ENCODE results near the gene NLRC5.
"Not testable (repeated sequence)": the region's sequence is repeated elsewhere in the genome, so short reads cannot be mapped to it uniquely, and the experiment has no call there.

NLRC5 gene

DNA sequence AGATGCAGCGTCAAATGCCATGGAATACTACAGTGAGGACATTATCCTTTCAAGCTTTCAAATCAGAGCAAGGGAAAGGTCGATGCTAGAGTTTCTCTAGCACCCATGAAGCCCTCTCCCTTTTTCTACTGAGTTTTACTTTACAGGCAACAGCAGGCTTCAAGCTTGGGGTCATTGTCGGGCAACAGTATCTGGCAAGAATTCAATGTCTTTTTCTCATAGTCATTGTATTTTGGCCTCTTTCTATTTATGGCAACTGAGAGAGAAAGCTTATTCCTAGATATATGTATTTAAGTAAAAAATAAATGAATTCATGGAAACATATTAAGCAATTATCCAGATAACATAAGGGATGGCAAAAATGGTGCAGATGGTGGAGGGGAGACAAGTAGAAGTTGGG lies 28.0 kb upstream of the NLRC5 start:
- no peak for DNase-seq

- DNase-seq = no peak
Measured at GRCh38 chr16:56961851-56962281, 27.5 kb upstream of the NLRC5 start, which contains the start of gene CETP. CETP (plus strand) TSS chr16:56961950; CDS start chr16:56961980, 30 bp downstream.

GRCh38 chr16:56964243-56965148 lies 24.9 kb upstream of the NLRC5 start:
- DNase-seq = peak; percentile 98

DNA sequence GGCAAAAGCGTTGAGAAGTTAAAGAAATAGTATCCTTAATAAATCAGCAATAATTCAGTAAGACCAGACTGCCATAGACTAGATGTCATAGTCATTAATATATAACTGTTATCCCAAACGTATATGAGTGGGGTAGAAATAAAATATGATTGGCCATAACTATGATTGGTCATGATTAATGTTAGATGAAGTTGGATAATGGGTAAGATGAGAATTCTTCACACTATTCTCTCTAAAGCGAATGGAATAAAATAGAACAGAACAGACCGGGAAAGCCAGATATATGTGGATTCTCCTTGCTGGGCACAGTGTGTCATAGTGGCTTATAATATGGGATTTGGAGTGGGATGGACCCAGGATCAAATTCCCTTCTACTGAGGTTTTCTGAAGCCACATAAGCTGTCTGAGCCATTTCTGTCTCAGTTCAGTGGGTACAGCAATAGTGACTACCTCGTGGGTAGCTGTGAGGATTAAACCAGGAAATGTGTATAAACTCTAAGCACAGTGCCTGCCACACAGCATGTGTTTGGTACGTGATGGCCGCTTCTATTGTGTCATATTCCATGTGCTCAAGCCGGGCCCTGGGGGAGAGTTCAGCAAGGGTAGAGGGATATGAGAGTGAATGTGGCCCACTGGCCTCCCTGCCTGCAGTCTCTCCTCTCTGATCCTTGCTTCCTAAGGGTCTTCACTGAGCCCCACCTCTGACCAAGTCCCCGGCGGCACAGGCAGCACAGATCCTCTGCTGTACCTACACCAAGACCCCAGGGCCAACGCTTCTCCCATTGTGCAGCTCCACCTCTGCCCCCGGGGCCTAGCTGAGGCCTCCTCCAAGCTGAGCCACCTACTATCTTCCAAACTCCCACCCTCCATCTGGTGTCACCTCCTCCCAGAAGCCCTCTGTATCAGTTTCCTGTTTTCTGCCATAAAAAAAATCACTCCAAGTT lies 23.9 kb upstream of the NLRC5 start:
- DNase-seq = no peak

DNA sequence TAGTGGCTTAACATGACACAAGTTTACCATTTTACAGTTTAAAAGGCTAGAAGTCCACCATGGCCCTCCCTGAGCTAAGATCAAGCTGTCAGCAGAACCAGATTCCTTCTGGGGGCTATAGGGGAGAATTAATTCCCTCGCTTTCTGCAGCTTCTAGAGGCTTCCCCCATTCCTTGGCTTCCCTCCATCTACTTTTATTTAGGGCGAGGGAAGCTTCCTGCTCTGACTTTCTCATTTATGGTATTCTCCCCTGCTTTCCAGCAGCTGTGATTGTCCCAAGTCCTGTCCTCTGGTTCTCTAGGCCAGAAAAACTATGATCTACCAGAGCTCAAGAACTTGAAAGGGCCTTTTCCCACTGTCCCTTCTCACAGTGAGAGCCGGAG lies 23.3 kb upstream of the NLRC5 start:
- DNase-seq = no peak

DNA sequence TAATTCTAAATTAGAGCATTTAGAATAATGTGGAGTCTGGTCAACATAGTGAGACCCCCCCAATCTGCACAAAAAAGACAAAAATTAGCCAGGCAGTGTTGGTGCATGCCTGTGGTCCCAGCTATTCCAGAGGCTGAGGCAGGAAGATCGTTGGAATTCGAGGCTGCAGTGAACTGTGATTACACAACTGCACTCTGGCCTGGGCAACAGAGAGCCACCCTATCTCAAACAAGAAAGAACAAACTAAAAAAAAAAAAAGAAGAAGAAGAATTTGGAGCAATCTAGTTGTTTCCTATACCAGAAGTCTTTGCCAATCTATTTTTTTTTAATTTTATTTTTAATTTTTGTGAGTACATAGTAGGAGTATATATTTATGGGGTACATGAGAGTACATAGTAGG lies 21.6 kb upstream of the NLRC5 start:
- no peak for DNase-seq

GRCh38 chr16:56969769-56970168 lies 19.6 kb upstream of the NLRC5 start:
- no peak for DNase-seq

GRCh38 chr16:56970934-56971767 lies 18.2 kb upstream of the NLRC5 start:
- no peak for DNase-seq

DNA sequence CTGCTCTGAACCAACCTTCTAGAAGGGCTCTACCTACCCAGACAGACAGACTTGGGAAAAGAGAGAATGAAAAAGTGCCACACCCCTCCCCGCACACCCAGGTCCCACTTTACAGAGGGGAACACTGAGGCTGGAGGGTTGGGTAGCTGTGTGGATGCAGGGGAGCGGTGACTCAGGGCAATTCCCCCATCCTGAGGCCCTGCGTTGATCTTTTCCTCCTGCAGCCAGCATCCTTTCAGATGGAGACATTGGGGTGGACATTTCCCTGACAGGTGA lies 17.7 kb upstream of the NLRC5 start:
- no peak for DNase-seq

GRCh38 chr16:56972403-56973293 lies 16.7 kb upstream of the NLRC5 start:
- DNase-seq = no peak

- no peak for DNase-seq
Measured at GRCh38 chr16:56973294-56973689, 16.1 kb upstream of the NLRC5 start.

DNA sequence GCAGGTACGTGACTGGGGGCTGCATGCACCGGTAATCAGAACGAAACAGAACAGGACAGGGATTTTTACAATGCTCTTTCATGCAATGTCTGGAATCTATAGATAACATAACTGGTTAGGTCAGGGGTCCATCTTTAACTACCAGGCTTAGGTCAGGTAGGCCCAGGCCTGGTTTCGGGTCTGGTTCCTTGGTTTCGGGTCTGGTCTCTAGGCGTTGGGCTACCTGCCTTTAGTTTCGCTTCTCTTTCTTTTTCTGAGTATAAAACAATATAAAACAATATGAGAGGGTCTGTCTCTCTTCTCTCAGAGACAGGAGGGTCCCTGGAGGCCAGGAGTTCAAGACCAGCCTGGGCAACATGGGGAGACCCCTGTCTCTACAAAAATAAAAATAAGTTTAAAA lies 15.5 kb upstream of the NLRC5 start:
- DNase-seq = not testable (repeated sequence)

DNA sequence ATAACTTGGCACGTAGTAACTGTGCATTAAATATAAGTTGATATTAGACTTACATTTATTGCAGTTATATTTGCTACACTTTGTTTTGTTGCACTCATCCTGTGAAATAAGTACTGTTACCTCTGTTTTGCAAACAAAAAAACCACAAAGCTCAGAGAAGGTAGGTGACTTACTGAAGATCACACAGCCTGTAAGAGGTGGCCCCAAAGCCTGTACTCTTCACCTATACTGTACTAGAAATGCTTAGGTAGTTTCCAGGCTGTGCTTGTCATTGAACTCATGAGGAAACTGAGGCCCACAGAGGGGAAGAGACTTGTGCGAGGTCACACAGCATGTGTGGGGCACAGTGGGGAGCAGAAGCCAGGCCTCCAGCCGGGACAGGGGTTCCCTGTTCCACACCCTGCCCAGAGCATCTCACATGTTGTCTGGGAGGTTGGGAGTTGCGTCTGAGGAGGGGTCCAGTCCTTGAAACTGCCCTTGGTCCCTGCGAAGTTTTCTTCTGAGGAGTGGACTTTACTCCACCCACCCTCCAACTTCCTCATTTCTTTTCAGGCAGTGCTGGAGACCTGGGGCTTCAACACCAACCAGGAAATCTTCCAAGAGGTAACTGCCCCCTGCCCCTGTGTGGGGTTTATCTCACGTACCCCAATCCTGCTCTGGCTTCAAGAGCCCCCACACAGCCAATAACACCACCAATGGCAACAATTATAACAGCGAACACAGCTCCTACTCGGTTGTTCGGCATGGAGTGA lies 14.6 kb upstream of the NLRC5 start:
- DNase-seq = no peak

DNA sequence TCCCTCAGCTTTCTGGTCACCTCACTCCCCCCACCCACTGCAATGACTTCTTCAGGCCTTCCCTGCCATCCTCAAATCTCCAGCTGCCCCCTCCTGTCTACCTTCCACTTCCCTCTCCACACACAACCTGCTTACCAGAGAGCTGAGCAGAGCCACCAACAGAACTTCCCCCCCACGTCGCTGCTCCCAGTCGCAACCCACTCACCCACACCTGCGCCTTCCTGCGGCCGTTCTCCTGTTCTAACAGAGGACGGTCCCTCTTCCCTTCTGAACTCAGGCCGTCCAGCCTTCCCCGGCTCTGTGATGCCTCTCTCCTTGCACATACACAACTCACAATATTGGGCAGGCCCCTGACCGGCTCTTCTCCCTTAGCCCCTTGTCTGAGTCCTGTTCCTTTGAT lies 13.6 kb upstream of the NLRC5 start:
- DNase-seq = no peak

- DNase-seq = no peak
Measured at GRCh38 chr16:56977216-56977615, 12.1 kb upstream of the NLRC5 start.

DNA sequence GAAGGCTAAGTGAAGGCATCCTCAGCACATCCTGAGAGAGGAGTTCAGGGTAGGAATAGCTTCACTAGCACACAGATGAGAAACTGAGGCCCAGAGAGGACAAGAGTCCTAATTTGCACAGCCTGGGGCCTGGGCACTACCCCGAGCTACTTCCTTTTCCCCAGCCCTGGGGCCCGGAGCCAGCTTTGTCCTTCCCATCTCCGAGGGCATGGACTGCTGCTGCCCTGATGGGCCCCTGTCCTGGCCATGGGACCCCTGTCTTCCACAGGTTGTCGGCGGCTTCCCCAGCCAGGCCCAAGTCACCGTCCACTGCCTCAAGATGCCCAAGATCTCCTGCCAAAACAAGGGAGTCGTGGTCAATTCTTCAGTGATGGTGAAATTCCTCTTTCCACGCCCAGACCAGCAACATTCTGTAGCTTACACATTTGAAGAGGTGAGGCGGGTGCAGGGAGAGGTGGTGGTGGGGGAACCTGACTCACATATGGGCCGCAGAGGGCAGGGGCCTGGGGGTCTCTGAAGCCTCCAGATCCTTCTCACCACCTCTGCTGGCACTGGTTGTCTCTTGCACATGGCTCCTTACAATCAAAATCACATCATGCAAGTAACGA lies 11.4 kb upstream of the NLRC5 start:
- DNase-seq = no peak

DNA sequence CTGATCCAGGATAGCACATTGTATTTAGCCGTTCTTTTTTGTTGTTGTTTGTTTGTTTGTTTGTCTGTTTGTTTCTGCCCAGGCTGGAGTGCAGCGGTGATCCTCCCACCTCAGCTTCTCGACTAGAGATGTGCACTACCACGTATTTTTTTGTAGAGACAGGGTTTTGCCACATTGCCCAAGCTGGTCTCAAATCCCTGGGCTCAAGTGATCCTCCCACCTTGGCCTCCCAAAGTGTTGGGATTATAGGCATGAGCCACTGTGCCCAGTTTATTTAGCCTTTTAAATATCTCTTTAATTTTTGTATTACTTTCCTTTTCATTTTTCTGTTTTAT lies 9.2 kb upstream of the NLRC5 start:
- no peak for DNase-seq

- DNase-seq = no peak
Measured at GRCh38 chr16:56980792-56981724, 8.3 kb upstream of the NLRC5 start.

- DNase-seq = no peak
Measured at GRCh38 chr16:56981729-56982271, 7.6 kb upstream of the NLRC5 start.

Measured in activated CD4-positive, alpha-beta T cell treated with anti-CD3 and anti-CD28 coated beads for 48 hours (primary cell).